Sigmoid colon (tissue), 4 donors: ENCODE data around the gene KLK5.

Experiments
- CTCF ChIP-seq, 4 experiments: fragments of 450-650 bp in 3 of 4; fragments of 200-600 bp in 1 of 4; IDR thresholded peaks; one replicate each; pipeline ENCODE4 v1.5.1; 2016 to 2019; ENCODE audit warnings: antibody characterized with exemption in 4 of 4, mild to moderate bottlenecking in 3 of 4, moderate library complexity in 2 of 4
- EP300 ChIP-seq, 4 donors: sonication (generic); formaldehyde crosslinking; IDR thresholded peaks; one replicate each; pipeline ENCODE4 v1.6.1; 2017; ENCODE audit warnings: antibody characterized with exemption in 4 of 4

GRCh38 chr19:50896591-50897190 lies 56.1 kb downstream of the KLK5 start:
- TF ChIP-seq CTCF (IDR thresholded peaks at IDR 0.05) (no peak), EP300 (IDR thresholded peaks at IDR 0.05) (no peak)
